ENCODE data around the gene FKBP14.
A peak's percentile ranks its signal among the peaks of the same experiment; 100 is the strongest.

FKBP14 gene, protein sequence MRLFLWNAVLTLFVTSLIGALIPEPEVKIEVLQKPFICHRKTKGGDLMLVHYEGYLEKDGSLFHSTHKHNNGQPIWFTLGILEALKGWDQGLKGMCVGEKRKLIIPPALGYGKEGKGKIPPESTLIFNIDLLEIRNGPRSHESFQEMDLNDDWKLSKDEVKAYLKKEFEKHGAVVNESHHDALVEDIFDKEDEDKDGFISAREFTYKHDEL

DNA sequence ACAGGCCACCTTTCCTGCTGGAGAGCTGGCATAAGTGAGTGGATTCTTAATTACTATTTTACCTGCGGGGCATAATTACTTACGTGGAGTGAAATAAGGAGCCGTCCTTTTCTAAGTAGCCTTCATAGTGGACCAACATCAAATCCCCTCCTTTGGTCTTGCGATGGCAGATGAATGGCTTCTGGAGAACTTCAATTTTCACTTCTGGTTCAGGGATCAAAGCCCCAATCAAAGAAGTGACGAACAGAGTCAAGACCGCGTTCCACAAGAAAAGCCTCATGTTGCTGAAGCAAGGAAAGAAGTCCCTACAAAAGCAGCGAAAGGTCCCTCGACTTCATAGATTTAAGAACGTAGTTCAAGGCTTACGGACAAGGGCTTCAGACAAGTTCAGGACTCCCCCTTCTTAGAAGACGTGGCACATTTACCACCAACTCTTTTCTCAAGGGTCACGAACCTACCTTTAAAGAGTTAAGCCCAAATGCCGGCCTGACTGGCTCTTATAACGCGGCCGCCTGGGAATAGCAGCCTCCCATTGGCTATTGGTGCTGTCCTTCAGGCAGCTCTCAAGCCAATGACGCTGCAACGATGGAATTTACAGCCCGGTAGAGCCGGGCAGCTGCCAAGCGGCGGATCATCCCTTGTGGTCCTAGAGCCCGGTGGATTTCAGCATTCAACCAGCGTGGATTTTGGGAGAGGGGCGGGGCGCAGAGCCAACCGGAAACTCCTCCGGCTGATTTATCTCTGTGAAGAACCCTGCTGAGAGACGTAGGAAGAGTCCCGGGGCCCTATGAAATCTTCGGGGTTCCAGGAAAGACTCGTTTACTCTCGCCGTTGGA is at the start of gene FKBP14:
FKBP14 (minus strand) TSS at position 474 of the 836 bp plus-strand sequence; CDS start at position 280, 194 bp downstream.
- DNase-seq: peak; percentile 94 to 95

DNA sequence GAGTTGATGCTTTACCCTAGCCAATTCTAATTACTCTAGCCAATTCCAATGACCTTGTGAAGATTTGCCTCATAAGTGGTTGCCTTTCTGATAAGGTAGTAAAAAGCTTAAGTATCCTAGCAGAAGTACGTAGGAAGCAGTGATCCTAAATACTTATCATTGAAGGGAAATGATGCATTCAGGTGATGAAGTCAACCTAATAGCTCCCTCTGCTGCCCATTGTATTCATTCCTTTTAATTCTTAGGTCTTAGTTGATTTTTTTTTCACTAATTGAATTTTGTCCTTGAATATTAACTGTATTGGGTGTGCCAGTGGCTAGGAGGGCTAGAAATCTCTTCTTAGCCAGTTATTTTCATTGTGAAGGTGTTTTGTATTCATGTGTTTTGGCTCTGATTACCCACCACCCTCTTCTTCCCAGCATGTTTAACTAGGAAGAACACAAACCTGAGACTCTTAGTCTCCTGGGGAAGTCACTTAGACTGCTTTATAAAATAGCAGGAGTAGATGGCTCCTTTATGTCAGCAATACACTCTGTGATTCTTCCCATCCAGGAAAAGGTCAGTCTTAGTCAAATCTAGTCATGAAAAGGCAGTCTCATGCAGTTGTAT is 48.0 kb upstream of the FKBP14 start:
- peak in 1 of 2 donors; percentile 29 for DNase-seq

DNA sequence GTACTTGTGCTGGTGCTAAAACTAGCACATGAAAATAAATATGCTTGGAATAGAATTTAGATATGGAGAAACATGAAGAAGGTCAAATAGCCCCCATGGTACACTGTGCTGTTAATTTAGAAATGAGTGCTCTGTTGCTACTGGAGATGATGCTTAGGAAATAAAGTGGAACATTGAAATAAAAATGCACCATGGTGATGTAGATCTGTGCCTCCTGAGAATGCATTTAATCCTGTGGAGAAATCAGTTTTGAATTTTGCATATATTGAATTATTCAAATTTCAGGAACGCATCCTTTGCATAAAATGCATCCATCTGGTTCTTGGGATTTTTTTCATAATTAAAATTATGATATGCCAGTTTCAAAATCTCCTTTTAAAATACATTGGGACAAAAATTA is 46.2 kb upstream of the FKBP14 start:
- DNase-seq: no peak

DNA sequence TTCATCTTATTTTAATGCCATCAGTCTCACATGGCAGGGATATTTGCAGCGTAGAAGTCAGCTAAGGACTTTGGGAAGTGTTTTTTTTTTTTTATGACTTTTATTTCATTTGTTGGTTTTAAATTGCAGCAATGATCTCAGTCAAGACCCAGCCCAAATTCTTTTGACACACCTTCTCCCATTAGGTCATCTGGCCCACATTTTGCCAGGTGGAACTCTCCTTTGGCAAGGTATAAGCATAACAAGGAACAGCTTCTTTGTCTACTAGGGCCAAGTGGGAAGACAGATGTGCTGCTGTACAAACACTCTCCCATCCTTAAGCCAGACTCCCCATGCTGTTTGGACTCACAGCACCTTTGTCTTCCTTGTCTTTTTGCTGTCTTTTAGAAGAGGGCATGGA is 43.5 kb upstream of the FKBP14 start:
- no peak for DNase-seq

DNA sequence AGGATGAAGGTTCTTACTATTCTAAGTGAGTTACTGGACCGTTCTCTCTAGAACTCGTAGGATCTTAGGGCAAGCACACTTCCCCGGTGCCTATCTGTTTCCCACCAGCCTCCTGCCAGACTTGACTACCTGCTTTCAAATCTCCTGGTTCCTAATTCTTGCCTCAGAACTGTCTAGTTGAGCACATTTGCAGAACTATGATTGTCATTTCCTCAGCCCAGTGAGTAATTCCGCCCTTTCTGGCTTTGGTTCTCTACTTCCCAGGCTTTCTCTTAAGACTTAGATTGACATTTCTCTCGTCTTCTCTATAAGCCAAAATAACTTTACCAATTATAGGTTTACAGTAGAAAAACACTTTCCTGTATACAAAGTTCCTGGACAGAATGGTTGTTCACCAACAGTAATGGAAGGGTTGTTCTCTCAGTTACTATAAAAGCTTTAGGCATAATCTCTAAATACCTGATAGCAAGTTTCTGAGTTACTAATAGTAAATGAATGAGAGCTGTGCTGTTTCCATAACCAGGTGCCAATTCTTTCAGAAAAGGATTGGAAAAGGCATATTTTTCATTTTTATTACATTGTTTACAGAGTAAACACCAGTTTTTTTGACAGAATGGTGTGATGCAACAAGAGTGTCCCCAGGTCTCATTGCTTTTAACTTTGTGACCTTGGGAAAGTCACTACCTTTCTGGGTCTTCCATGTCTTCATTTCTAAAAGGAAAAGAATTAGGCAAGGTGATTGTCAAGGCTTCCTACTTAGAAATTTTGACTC is 42.8 kb upstream of the FKBP14 start:
- no peak for DNase-seq

DNA sequence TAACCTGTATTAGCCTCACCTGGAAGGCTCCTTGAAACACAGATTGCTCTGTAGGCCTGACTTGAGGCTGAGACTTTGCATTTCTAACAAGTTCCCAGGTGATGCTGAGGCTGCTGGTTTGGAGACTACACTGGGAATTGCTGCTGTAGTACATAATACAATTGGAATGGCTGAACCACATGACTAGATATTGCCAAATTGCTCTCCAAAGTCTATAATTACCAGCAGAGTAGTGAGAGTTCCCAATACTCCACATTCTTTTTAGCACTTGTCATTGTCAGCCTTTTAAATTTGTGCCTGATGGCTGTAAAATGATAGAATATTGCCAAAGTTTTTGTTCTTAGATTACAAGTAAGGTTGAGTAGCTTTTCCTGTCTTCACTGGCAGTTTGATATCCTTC is 41.6 kb upstream of the FKBP14 start:
- DNase-seq: no peak

DNA sequence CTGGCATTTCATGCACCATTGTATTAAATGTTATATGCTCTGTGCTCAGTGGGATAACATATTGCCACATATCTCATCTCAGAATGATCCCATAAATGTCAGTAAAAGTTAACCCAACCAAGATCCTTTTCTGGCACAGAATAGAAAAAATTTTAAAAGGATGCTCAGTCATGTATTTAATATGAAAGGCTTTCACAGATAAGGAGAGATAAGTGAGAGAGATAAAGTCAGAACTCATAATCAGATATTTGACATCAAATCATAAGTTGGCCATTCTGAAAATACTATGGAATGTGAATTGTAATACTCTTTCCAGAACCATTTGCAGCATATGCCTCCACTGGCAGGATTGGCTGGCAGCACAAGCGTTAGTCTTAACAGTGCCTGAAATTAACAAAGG is 40.2 kb upstream of the FKBP14 start:
- DNase-seq: no peak

DNA sequence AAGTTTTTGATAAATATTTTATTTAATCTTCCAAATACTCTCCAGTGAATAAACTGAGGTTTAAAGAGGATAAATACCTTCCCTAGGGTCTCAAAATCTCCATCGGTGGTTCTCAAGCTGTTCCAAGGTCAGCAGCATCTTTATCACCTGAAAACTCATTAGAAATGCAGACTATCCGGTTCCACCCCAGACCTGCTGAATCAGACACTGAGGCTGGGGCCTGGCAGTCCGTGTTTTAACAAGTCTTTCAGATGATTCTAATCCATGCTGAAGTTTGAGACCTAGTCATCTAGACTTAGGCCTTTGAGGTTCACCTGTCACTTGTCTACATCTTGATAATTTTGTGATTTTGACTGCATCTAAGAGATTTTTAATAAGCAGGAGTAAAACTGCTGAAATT is 39.2 kb upstream of the FKBP14 start:
- no peak for DNase-seq

DNA sequence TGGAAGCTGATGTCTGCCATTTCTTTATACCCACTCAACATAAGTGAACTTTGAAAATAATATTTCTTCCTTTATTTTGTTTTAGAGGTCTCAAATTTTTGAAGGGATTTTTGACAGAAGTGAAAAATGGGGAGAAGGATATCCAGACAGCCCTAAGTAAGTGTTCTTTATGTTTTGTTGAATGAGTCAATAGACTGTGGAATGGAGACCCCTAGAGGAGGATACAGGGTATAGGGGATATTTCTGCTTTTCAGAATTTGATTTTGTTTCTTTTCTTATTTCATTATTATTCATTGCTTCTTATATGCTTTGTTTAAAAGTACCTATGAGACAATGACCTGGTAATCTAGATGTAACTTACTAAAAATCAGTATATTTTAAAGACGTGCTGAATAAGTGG is 36.1 kb upstream of the FKBP14 start:
- DNase-seq: peak in 1 of 2 donors; percentile 27

DNA sequence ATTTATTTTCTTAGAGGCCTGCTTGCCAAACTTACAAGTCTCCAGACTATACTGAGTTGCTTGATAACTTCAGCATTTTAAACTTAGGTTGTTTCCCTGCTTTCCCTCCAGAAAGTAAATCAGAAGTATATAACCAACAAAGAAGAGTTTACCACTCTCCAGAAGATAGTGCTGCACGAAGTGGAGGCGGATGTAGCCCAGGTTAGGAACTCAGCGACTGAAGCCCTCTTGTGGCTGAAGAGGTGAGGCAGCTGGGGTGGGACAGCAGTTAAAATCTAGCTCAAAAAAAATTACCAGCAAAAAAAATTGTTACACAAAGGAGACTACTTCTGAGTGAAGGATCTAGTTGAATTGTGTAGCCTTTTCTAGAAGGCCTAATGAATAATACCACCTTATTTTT is 35.3 kb upstream of the FKBP14 start:
- peak; percentile 23 to 45 for DNase-seq

DNA sequence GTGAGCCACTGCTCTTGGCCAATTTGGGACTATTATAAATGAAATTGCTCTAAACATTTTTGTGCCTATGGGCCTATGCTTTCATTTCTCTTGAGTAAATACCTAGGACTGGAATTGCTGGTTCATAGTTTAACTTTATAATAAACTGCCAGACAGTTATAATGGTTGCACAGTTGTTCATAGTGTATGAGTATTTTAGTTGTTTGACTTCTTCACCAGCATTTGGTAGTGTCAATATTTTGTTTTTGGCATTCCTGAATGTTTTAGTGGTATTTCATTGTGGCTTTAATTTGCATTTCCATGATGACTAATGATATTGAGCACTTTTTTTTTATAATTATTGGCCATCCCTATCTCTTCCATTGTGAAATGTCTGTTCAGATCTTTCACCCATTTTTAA is 31.2 kb upstream of the FKBP14 start:
- DNase-seq: no peak

DNA sequence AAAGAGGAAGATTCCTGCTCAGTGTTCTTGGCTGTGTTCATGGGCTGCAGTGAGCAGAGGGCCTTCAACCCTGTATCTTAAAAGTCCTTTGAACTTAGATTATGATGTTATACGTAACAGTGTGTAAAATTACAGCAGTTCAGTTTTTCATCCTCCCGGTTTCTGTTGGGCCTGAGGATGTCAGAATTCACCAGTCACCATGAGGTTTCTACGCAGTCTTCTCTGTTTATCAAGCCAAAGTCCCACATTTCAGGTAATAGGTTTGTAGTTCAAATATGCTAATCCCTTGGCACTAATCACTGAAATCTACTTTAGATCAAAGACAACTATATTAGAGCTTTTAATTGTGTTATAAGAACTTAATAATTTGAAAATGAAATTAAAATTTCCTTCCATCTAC is 26.6 kb upstream of the FKBP14 start:
- no peak for DNase-seq

DNA sequence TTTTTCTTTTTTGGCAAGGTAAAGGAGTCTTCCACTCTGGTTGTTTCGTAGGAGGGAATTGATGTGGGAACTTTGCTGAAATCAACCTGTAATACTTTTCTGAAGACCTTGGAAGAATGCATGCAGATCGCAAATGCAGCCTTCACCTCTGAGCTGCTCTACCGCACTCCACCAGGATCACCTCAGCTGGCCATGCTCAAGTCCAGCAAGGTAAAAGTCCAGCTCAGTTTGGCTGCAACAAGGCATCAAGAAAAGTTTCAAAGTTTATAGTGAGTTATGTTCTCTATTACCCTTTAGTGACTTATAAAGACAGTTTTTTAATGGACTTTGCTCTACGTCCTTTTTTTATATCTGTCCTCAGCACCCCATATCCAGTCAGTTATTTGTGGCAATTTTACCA is 22.7 kb upstream of the FKBP14 start:
- no peak for DNase-seq

DNA sequence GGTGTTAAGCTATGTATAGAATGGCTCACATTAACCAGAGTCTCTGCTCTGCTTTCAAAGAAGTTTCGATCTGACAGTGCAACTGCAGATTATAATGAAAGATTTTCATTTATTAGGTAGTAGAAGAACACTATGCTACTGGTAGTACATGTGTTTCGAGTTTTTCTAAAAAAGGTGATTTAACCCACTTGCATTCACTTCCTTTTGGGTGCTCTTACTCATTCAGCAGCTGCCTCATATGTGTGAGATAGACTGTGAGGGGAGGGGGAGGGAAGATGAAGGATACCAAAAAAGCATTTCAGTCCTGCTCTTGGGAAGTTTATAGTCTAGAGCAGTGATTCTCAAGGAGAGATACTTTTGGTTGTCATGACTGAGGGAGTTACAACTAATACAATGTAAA is 22.1 kb upstream of the FKBP14 start:
- no peak for DNase-seq

DNA sequence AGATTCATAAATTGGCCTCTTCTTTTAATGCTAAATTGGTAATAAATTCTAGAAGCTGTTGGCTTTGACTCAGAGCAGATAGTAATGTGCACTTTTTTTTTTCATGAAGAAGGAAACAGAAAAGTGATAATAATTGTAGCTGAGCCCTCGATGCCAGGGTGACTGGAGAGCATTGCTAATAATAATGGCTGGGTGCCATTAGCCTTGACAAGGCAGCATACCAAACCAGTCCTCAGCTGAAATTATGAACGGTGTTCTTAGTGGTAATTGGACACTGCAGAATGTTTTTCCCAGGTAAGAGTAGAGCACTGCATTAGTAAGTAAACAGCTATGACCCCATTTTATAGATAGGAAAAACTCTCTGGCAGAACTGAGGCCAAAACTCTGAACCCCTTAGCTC is 20.6 kb upstream of the FKBP14 start:
- DNase-seq: no peak

DNA sequence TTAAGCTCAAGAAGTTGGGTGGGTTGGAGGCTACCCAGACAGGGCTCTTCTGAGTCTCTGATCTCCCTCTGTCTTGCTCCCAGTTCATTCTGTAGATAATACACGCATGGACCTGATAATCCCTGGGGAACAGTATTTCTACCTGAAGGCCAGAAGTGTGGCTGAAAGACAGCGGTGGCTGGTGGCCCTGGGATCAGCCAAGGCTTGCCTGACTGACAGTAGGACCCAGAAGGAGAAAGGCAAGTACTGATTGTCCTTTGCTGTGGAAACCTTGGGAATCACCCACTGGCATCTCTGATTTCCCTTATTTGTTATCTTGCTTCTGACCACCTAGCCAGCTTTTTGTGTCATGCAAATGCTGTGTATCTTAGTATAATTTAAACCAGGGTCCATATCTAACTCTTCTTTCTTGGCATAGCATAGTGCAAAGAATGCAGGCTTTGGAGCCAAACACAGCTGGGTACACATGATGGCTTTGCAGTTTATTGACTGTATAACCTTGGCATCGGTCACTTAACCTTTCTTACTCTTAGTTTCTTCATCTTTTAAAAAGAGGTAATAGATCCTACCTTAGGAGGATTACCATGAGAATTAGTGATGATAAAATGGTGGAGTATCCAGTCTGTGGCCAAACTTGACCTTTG is 19.7 kb upstream of the FKBP14 start:
- no peak for DNase-seq

DNA sequence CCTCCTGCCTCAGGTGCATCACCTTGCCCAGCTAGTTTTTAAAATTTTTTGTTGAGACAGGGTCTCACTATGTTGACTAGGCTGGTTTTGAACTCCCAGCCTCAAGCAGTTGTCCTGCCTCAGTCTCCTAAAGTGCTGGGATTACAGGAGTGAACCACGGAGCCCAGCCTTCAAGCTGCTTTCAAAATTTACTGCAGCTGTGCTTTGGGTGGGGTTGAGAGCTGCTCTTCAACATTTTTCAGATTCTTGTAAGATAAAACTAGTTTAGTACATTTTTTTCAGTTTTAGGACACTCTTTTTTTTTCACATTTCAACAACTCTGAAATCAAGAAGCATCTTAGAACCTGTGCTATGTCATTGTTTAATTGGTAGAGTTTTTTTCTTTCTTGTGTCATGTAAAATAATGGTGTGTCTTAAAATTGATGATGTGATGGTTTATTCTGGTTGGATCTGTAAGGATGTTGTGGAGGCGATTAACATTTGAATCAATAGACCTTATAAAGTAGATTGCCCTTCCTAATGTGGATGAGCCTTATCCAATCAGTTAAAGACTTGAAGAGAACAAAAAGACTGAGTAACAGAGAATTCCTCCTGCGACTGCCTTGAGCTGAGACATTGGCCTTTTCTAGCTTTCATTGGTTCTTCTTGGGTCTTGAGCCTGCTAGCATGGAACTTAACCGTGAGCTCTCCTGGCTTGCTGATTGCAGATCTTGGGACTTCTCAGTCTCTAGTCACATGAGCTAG is 15.2 kb upstream of the FKBP14 start:
- no peak for DNase-seq

DNA sequence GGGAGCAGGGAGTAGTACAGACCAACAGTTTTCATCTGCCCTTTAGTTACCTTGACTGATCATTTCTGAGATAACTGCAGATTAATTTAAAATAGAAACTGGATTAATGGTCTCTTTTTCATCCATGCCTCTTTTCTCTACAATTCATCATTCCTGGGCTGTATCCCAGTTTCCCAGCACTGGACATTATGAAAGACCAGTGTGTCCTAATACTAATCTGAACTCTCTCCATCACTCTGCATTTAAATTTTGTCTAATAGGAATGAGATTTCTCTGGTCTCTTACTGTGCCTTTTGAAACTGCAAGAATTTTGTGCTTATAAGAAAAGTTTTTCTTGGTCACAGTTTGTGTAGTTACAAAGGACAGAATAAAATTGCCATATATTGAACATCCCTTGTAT is 14.4 kb upstream of the FKBP14 start:
- no peak for DNase-seq

DNA sequence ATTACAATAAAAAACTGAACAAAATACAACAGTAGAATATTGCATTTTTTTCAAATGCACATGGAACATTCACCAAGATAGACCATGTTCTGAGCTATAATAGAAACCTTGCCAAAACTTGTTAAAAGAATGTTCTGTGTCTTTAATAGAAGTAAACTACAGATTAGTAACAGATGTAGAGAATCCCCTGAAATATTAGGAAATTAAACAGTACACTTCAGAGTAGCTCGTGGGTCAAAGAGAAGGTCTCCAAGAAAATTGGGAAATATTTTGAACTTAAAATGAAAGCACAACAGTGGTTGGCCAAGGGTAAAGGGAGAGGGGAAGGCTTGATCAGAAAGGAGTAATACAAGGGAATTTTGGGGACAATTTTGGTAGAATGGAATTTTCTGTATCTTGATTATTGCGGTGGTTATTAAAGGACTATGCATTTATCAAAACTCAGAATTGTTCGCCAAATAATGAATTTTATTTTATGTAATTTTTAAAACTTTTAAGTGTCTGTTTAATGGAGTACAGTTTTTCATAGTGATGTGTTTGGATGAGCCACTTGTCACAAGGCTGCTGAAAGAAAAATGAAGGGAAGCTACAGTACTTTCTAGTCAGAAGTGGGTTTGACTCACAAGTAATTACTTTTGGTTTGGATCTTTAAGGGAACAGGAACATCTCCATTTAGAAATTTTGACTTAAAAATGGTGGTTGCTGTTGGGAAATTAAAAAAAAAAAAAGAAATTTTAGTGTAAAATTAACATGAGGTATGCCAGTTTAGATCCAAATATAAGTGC is 11.9 kb upstream of the FKBP14 start:
- no peak for DNase-seq

DNA sequence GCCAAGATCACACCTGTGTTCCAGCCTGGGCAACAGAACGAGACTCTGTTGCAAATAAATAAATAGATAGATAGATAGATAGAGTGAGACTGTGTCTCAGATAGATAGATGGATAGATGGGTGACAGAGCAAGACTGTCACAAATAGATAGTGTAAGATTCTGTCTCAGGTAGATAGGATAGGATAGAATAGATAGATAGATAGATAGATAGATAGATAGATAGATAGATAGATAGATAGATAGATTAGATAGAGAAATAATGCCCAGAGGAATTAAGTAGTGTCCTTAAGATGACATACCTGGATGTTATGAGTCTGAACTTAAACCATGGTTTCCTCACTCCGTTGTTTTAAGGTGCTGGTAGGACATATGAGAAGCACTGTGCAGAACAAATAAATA is 9.7 kb upstream of the FKBP14 start:
- DNase-seq: no peak

DNA sequence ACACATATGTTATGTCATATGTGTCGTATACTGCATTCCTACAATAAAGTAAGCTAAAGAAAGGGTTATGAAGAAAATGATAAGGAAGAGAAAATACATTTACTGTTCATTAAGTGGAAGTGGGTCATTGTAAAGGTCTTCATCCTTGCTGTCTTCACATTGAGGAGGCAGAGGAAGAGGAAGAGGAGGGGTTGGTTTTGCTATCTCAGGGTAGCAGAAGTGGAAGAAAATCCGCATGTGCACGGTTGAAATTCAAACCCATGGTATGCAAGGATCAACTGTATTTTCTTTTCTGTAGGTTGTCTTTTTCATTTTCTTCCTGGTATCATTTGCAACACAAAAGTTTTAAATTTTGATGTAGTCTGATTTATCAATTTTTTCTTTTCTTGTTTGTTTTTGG is 8.0 kb upstream of the FKBP14 start:
- no peak for DNase-seq
